ENCODE results near the gene ISCU. TPM values are rescaled to one million over a fixed set of nuclear protein-coding genes. Genes with fewer than 3 reads are reported as not detected.
A peak's percentile ranks its signal among the peaks of the same experiment; 100 is the strongest.

Gene ISCU
- total and polyA plus RNA-seq, 8 donors, result 34.1 to 126 (median 45.1) TPM

DNA sequence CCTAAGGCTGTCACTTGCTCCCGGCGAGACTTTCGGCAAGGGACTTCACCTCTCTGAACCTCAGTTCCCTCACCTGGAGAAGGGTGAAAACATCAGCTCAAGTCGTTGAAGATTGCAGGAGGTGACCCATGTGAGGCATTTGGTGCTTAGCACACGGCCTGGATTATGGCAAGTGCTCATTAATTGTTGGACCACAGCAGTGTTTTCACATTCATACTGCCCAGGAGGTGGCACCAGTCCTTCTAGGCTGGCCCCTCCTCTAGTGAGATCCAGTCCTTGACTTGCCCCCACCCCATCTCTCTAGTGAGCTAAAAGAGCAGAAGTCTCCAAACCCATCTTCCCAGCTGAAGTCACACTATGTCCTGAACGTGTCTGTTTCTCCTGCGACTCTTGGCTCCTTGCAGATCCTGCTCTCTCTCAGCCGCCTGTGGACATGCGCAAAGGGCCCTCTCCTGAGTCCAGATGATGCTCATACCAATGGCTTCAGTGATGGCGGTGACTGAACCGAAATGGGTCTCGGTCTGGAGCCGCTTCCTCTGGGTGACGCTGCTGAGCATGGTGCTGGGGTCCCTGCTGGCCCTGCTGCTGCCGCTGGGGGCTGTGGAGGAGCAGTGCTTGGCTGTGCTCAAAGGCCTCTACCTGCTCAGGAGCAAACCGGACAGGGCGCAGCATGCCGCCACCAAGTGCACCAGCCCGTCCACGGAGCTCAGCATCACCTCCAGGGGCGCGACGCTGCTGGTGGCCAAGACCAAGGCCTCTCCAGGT lies 45.7 kb upstream of the ISCU start:
- TF ChIP-seq, protein P1, sequence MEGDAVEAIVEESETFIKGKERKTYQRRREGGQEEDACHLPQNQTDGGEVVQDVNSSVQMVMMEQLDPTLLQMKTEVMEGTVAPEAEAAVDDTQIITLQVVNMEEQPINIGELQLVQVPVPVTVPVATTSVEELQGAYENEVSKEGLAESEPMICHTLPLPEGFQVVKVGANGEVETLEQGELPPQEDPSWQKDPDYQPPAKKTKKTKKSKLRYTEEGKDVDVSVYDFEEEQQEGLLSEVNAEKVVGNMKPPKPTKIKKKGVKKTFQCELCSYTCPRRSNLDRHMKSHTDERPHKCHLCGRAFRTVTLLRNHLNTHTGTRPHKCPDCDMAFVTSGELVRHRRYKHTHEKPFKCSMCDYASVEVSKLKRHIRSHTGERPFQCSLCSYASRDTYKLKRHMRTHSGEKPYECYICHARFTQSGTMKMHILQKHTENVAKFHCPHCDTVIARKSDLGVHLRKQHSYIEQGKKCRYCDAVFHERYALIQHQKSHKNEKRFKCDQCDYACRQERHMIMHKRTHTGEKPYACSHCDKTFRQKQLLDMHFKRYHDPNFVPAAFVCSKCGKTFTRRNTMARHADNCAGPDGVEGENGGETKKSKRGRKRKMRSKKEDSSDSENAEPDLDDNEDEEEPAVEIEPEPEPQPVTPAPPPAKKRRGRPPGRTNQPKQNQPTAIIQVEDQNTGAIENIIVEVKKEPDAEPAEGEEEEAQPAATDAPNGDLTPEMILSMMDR (IDR thresholded peaks at IDR 0.05), result no peak
- no peak for ATAC-seq
- H3K27ac ChIP-seq, result no peak overlapping the region
- H3K36me3 ChIP-seq, result peaks cover 0 to 27% (median 7%) of the 10 kb centered on the region in 3 donors
- H3K4me3 ChIP-seq, result peak overlapping the region in 2 of 4 donors; percentile 93 to 98
- H3K4me1 ChIP-seq, result peaks cover 0 to 8% (median 0%) of the 10 kb centered on the region in 3 donors
- no peak for FAIRE-seq
- no peaks in the 10 kb centered on the region for H3K9me3 ChIP-seq
- WGBS, 2 donors, result 73 to 77% methylated on average over 23 of the region's 23 CpGs
- intact Hi-C loops (cut with DNase I), result no loop called here
- DNase-seq, result peak in 2 of 6 donors; percentile 31 to 64
- H3K27me3 ChIP-seq, result no peaks in the 10 kb centered on the region

DNA sequence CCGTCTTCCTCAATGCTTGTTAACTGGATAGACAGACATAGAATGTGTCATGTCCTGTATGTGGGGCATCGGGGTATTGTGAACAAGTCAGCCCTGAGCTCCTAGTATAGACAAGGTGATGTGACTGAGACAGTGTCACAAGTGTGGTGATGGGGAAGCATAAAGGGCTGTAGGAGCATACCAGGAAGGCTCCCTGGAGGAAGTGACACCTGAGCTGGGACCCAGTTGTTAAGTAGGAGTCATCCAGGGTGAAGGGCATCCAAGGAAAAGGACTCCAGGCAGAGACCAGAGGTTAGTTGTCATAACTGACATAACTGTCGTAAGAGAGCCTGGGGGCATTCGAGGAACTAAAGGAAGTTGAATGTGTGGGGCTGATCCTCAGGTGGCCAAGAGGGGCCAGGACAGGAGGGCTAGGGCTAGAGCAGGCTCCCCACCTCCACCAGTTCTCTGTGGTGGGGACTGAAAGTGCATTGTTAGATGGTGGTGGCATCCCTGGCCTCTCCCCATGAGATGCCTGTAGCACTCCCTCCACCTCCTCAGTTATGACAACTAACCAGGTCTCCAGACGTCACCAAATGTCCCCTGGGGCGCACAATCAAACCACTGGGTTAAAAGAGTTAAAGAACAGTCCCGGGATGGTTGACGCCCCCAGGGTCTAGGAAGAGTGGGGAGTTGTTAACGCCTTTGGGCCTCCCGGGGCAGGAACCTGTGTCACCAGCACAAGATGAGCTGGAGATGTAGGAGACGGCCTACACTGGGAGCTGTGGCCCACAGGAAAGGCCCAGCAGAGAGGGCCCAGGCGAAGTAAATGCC lies 44.9 kb upstream of the ISCU start:
- WGBS, 2 donors, result 83 to 87% methylated on average over 12 of the region's 12 CpGs
- Histone ChIP-seq H3K27me3 (no peaks in the 10 kb centered on the region), H3K9me3 (no peaks in the 10 kb centered on the region), H3K27ac (no peak overlapping the region), H3K4me3 (no peak overlapping the region), H3K36me3 (peaks cover 0 to 34% (median 14%) of the 10 kb centered on the region in 3 donors), H3K4me1 (peaks cover 0 to 8% (median 0%) of the 10 kb centered on the region in 3 donors)
- no peak for FAIRE-seq
- intact Hi-C loops (cut with DNase I), result no loop called here
- TF ChIP-seq, protein P1 (IDR thresholded peaks at IDR 0.05), result no peak
- no peak for ATAC-seq
- no peak for DNase-seq

GRCh38 chr12:108518101-108518715 lies 44.2 kb upstream of the ISCU start:
- FAIRE-seq (no peak), ATAC-seq (no peak), DNase-seq (peak in 1 of 6 donors; percentile 33)
- WGBS, 2 donors, result 92 to 93% methylated on average over 23 to 24 of the region's 24 CpGs
- Histone ChIP-seq H3K9me3 (no peaks in the 10 kb centered on the region), H3K27me3 (no peaks in the 10 kb centered on the region), H3K36me3 (peaks cover 0 to 41% (median 20%) of the 10 kb centered on the region in 3 donors), H3K4me3 (no peak overlapping the region), H3K4me1 (peaks cover 0 to 8% (median 0%) of the 10 kb centered on the region in 3 donors), H3K27ac (no peak overlapping the region)
- TF ChIP-seq, protein P1 (IDR thresholded peaks at IDR 0.05), result no peak
- intact Hi-C loops (cut with DNase I), result no loop called here

- 89 to 92% methylated on average over 39 of the region's 39 CpGs for WGBS, 2 donors
- DNase-seq, result peak in 2 of 6 donors; percentile 24 to 67
- intact Hi-C loops (cut with DNase I), result no loop called here
- TF ChIP-seq, protein P1 (IDR thresholded peaks at IDR 0.05), result no peak
- no peak overlapping the region for H3K4me3 ChIP-seq
- H3K4me1 ChIP-seq, result peaks cover 0 to 8% (median 0%) of the 10 kb centered on the region in 3 donors
- H3K9me3 ChIP-seq, result no peaks in the 10 kb centered on the region
- no peak for FAIRE-seq
- peaks cover 5 to 48% (median 27%) of the 10 kb centered on the region in 3 donors for H3K36me3 ChIP-seq
- H3K27ac ChIP-seq, result no peak overlapping the region
- ATAC-seq, result no peak
- H3K27me3 ChIP-seq, result no peaks in the 10 kb centered on the region
These were observed 43.5 kb upstream of the ISCU start for GRCh38 chr12:108518716-108519496.
